HG03571 (cell line): ENCODE data around the gene PACSIN1.
"Not testable (repeated sequence)": the region's sequence is repeated elsewhere in the genome, so short reads cannot be mapped to it uniquely, and the experiment has no call there.

ENCODE experiments used
- ATAC-seq: cut with Tn5 transposase; IDR thresholded peaks from one replicate; pipeline ENCODE4 v1.9.1; 2021; ENCODE audit not compliant: unreplicated experiment

The PACSIN1 gene

GRCh38 chr6:34457742-34458735 lies 7.8 kb upstream of the PACSIN1 start:
- no peak for ATAC-seq

GRCh38 chr6:34459899-34460593 lies 5.8 kb upstream of the PACSIN1 start:
- ATAC-seq, result no peak

GRCh38 chr6:34460796-34461507 lies 4.9 kb upstream of the PACSIN1 start:
- no peak for ATAC-seq

DNA sequence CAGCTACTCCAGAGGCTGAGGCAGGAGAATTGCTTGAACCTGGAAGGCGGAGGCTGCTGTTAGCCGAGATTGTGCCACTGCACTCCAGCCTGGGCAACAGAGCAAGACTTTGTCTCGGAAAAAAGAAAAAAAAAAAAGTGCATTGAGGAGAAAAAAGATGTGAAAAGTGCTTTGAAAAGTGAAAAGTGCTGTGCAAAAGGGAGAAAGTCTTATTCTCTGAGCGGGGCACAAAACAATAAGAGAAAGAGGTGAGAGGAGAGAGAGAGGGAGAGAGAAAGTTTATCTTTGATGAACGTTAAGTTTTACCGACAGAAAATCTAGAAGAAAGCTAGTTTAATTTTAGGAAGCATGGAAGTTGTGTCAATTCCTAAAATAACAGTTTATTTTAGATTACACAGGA lies 3.9 kb upstream of the PACSIN1 start:
- ATAC-seq, result no peak

DNA sequence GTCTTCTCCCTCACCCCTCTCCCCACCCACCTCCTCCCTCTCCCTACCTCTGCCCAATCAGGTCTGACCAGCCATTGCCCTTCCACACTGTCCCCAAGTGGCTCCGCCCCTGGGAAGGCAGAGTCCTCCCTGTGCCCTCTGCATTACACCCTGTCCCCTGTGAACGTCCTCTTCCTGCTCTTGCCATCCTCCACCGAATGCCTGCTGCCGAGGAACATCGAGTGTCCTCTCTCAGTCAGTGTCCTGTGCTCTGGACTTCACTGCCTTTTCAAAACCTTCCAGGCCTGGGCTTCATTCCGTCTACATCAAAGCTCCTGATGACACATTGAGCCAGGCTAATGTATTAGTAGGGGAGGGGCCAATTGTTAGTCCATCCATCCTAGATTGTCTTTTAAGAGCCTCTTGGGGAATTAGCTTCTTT lies 3.3 kb upstream of the PACSIN1 start:
- no peak for ATAC-seq

GRCh38 chr6:34463299-34463698 lies 2.6 kb upstream of the PACSIN1 start:
- no peak for ATAC-seq

- ATAC-seq, result no peak
Observed at GRCh38 chr6:34463849-34464248, 2.0 kb upstream of the PACSIN1 start.

- no peak for ATAC-seq
Observed at GRCh38 chr6:34466242-34467185, 638 bp downstream of the PACSIN1 start.

- ATAC-seq, result no peak
Observed at GRCh38 chr6:34468378-34468892, 2.6 kb downstream of the PACSIN1 start.

DNA sequence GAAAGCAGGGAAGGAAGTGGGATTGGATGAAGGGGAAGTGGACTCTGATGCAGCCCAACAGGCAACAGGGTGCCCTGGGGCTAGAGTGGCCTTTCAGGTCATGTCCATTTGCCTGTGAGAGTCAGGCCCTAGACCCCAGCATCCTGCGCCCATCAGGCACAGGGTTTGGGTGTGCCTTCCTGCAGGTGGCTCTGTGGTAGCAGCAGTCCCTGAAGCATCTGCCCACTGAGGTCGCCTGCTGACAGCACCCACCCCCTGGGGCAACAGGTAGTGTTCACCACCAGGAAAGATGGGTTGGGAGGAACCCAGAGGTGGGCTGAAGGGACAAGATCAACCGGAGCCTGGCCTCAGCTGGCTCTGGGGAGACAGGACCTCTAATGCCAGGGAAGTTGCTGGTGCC lies 3.6 kb downstream of the PACSIN1 start:
- ATAC-seq, result no peak

DNA sequence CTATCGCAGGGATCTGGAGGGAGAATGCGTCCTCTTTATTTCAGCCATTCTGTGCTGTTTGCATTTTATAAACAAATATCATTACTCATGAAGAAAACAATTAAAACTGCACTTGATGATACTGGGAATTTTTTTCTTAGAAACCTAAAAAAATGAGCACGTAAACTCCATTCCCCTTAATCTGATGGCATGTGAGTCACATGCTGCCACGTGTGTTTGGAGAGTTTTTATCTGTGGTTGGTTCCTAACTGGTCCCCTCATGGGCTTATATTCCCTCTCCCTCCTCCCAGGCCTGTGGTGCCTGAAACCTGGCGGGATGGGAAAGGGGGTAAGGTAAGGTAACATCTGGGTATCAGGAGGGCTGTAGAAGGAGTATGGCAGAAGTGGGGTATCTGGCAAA lies 6.5 kb downstream of the PACSIN1 start:
- no peak for ATAC-seq

DNA sequence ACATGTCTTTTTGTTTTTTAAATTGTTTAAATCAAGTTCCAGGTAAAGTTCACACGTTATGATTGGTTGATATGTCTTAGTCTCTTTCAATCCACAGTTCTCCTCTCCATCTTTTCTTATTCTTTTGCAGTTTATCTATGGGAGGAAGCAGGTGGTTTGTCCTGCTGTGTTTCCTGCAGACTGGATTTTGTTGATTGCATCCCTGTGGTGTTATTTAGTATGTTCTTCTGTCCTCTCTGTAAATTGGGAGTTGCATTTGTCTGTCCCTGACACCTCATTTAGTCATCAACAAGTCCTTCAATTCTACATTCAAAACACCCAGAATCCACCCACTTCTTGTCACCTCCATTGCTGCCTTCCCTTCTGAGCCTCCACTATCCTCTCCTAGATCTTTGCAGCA lies 8.1 kb downstream of the PACSIN1 start:
- no peak for ATAC-seq

GRCh38 chr6:34474754-34475153 lies 8.9 kb downstream of the PACSIN1 start:
- ATAC-seq, result no peak

GRCh38 chr6:34475238-34475682 lies 9.4 kb downstream of the PACSIN1 start:
- no peak for ATAC-seq

DNA sequence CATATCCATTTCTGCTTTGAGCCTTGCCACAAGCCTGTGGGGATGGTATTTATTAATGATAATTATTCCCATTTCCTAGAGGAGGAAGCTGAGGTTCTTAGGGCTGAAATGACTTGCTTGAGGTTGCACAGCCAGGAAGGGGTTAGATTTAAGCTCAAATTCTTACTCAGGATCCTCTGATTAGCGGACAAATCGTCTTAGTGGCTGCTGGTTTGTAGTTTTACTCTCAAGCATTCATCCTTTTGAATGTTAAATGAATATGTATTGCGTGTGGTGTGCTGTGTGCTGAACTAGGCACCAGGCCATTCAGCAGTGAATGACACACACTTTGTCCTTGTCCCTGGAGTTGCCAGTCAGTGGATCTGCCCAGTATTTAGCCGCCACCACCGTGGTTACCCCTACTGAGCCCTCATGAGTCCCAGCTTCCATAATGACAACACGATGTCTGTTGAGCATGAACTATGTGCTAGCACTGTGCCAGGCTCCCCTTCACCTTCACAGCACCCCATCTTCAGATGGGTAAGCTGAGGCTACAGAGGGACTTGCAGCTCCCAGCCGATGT lies 10.0 kb downstream of the PACSIN1 start:
- ATAC-seq, result no peak

- ATAC-seq, result no peak
Observed at GRCh38 chr6:34476447-34476846, 10.6 kb downstream of the PACSIN1 start.

- no peak for ATAC-seq
Observed at GRCh38 chr6:34476921-34477320, 11.0 kb downstream of the PACSIN1 start.

- no peak for ATAC-seq
Observed at GRCh38 chr6:34478796-34479195, 12.9 kb downstream of the PACSIN1 start.

DNA sequence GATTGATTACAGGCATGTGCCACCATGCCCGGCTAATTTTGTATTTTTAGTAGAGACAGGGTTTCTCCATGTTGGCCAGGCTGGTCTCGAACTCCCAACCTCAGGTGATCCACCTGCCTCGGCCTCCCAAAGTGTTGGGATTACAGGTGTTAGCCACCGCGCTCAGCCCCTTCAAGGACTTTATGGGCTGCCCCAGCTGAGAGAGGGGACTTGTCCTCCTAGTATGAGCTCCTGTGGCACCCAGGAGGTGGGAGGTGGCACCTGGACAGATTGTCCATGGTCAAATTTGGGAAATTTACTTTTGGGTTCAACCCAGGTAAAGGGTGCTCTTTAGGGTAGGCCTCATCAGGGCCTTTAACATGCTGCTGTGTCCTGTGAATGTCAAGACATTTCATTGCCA lies 17.9 kb downstream of the PACSIN1 start:
- ATAC-seq, result not testable (repeated sequence)

GRCh38 chr6:34484391-34484790 lies 18.5 kb downstream of the PACSIN1 start:
- no peak for ATAC-seq
